MM.1S (cell line): ENCODE measurements around the gene MST1.
"Not testable (repeated sequence)": the region's sequence is repeated elsewhere in the genome, so short reads cannot be mapped to it uniquely, and the experiment has no call there.

Experiments used
- DNase-seq: peaks from one replicate; pipeline ENCODE4 v3.0.0-alpha.2; 2015
- H2AFZ ChIP-seq: fragments of 300-600 bp; sonication (generic); 2 replicates; pipeline ENCODE4 v1.6.0; 2016; ENCODE audit warnings: antibody characterized with exemption, low read length
- H3F3A ChIP-seq: fragments of 300-600 bp; sonication (generic); 2 replicates; pipeline ENCODE4 v1.6.1; 2016; ENCODE audit warnings: mild to moderate bottlenecking, antibody characterized with exemption, low read length, moderate library complexity, mixed read lengths; ENCODE audit not compliant: insufficient read depth
- H3K27ac ChIP-seq: fragments of 300-600 bp; sonication (generic); 2 replicates; pipeline ENCODE4 v1.5.1; 2016; ENCODE audit warnings: mild to moderate bottlenecking, low read length
- H3K27me3 ChIP-seq: fragments of 300-600 bp; sonication (generic); replicated peaks from 2 replicates; pipeline ENCODE4 v1.6.0; 2016; ENCODE audit warnings: low read length; ENCODE audit not compliant: insufficient read depth
- H3K36me3 ChIP-seq: fragments of 300-600 bp; sonication (generic); replicated peaks from 2 replicates; pipeline ENCODE4 v1.6.1; 2016; ENCODE audit warnings: mild to moderate bottlenecking, low read length, mixed read lengths; ENCODE audit not compliant: insufficient read depth
- H3K4me1 ChIP-seq: fragments of 300-600 bp; sonication (generic); 2 replicates; pipeline ENCODE4 v1.6.1; 2016; ENCODE audit warnings: low read length, mixed read lengths
- H3K4me2 ChIP-seq: fragments of 300-600 bp; sonication (generic); 2 replicates; pipeline ENCODE4 v1.6.0; 2016; ENCODE audit warnings: low read depth, low read length
- H3K4me3 ChIP-seq: fragments of 300-600 bp; sonication (generic); 2 replicates; pipeline ENCODE4 v1.5.1; 2016; ENCODE audit warnings: low read length, mixed read lengths
- H3K79me2 ChIP-seq: fragments of 300-600 bp; sonication (generic); 2 replicates; pipeline ENCODE4 v1.6.1; 2016; ENCODE audit warnings: mixed run types, low read length, mixed read lengths
- H3K9ac ChIP-seq: fragments of 300-600 bp; sonication (generic); 2 replicates; pipeline ENCODE4 v1.6.1; 2016; ENCODE audit warnings: low read length, mixed read lengths
- H3K9me2 ChIP-seq: fragments of 300-600 bp; sonication (generic); replicated peaks from 2 replicates; pipeline ENCODE4 v1.6.1; 2016; ENCODE audit warnings: mild to moderate bottlenecking, low read length, mixed read lengths; ENCODE audit not compliant: insufficient read depth
- H3K9me3 ChIP-seq: fragments of 300-600 bp; sonication (generic); replicated peaks from 2 replicates; pipeline ENCODE4 v1.6.1; 2016; ENCODE audit warnings: mild to moderate bottlenecking, low read length, mixed read lengths; ENCODE audit not compliant: insufficient read depth
- H4K20me1 ChIP-seq: fragments of 300-600 bp; sonication (generic); 2 replicates; pipeline ENCODE4 v1.6.1; 2016; ENCODE audit warnings: mild to moderate bottlenecking, low read length, moderate library complexity, mixed read lengths; ENCODE audit not compliant: insufficient read depth
- CTCF ChIP-seq: fragments of 300-600 bp; sonication (generic); IDR thresholded peaks from 2 replicates; pipeline ENCODE4 v1.5.1; 2016; ENCODE audit warnings: antibody characterized with exemption, low read length, mixed read lengths
- EZH2 ChIP-seq: fragments of 300-600 bp; sonication (generic); optimal IDR thresholded peaks from 2 replicates; pipeline ENCODE3; 2017; ENCODE audit warnings: low read depth, mild to moderate bottlenecking, antibody characterized with exemption, low read length, mixed read lengths
- EZH2phosphoT487 ChIP-seq: fragments of 300-600 bp; sonication (generic); IDR thresholded peaks from 2 replicates; pipeline ENCODE4 v1.6.1; 2018; ENCODE audit warnings: antibody characterized with exemption, low read length

MST1 gene

GRCh38 chr3:49699281-49699979 lies 10.2 kb upstream of the MST1 start:
- Histone ChIP-seq H3F3A (no peaks in the 10 kb centered on the region), H3K4me2 (no peak overlapping the region), H3K79me2 (peaks cover 1% of the 10 kb centered on the region; the same call in 1 of the 2 replicates), H3K27ac (no peak overlapping the region), H4K20me1 (no peaks in the 10 kb centered on the region), H3K9me3 (no peaks in the 10 kb centered on the region), H3K9ac (no peak overlapping the region), H3K9me2 (no peaks in the 10 kb centered on the region), H3K27me3 (no peaks in the 10 kb centered on the region), H3K36me3 (no peaks in the 10 kb centered on the region), H3K4me1 (no peaks in the 10 kb centered on the region), H2AFZ (no peak overlapping the region), H3K4me3 (no peak overlapping the region)
- DNase-seq, result no peak
- TF ChIP-seq EZH2phosphoT487 (no peak), EZH2 (no peak), CTCF (no peak)

- not testable (repeated sequence) for H3K9me2 ChIP-seq, H3K4me2 ChIP-seq, H3K4me1 ChIP-seq, H2AFZ ChIP-seq, H3K27ac ChIP-seq, H3K4me3 ChIP-seq, H3K36me3 ChIP-seq, H3K9ac ChIP-seq, H3F3A ChIP-seq, H4K20me1 ChIP-seq, H3K9me3 ChIP-seq, DNase-seq, H3K27me3 ChIP-seq
- peaks cover 13% of the 10 kb centered on the region for H3K79me2 ChIP-seq
Observed at GRCh38 chr3:49695350-49696015, 6.2 kb upstream of the MST1 start.

- H3K27ac ChIP-seq, DNase-seq, H3K36me3 ChIP-seq, H2AFZ ChIP-seq, H3K4me3 ChIP-seq, H3K9me2 ChIP-seq, H3K9ac ChIP-seq, H3K4me2 ChIP-seq, H3K4me1 ChIP-seq, H4K20me1 ChIP-seq, H3F3A ChIP-seq, H3K27me3 ChIP-seq, H3K9me3 ChIP-seq: not testable (repeated sequence)
- peaks cover 21% of the 10 kb centered on the region for H3K79me2 ChIP-seq
Observed at GRCh38 chr3:49694409-49695070, 5.3 kb upstream of the MST1 start.

- not testable (repeated sequence) for H3K27me3 ChIP-seq, H3K4me1 ChIP-seq, H3K4me3 ChIP-seq, H3F3A ChIP-seq, H3K27ac ChIP-seq, H3K9me3 ChIP-seq, H3K9me2 ChIP-seq, H3K4me2 ChIP-seq, H4K20me1 ChIP-seq, H2AFZ ChIP-seq, H3K36me3 ChIP-seq, H3K9ac ChIP-seq, DNase-seq
- H3K79me2 ChIP-seq, result peaks cover 22% of the 10 kb centered on the region
Observed at GRCh38 chr3:49691481-49691880, 2.2 kb upstream of the MST1 start.

GRCh38 chr3:49690856-49691255 lies 1.6 kb upstream of the MST1 start:
- H3K4me3 ChIP-seq, H4K20me1 ChIP-seq, H2AFZ ChIP-seq, H3K9ac ChIP-seq, H3K27ac ChIP-seq, H3K4me2 ChIP-seq, DNase-seq, H3K9me3 ChIP-seq, H3K36me3 ChIP-seq, H3K9me2 ChIP-seq, H3K4me1 ChIP-seq, H3F3A ChIP-seq, H3K27me3 ChIP-seq: not testable (repeated sequence)
- peaks cover 22% of the 10 kb centered on the region for H3K79me2 ChIP-seq

- Histone ChIP-seq H2AFZ (peak overlapping the region; percentile 85), H3K4me3 (peak overlapping the region; percentile 86)
- not testable (repeated sequence) for H3K9me3 ChIP-seq
Observed at GRCh38 chr3:49689908-49690624, 792 bp upstream of the MST1 start.

More at GRCh38 chr3:49689908-49690624, 792 bp upstream of the MST1 start:
- not testable (repeated sequence) for DNase-seq, H3K4me1 ChIP-seq, H3K27ac ChIP-seq, H3K9me2 ChIP-seq, H3K36me3 ChIP-seq, H4K20me1 ChIP-seq, H3F3A ChIP-seq, H3K27me3 ChIP-seq
- peak overlapping the region; percentile 83 for H3K9ac ChIP-seq
- H3K79me2 ChIP-seq, result peaks cover 22% of the 10 kb centered on the region
- peak overlapping the region; percentile 81 for H3K4me2 ChIP-seq
